Gastrocnemius medialis (tissue), 4 donors: ENCODE data around the gene TMEM209.

Experiments
- POLR2A ChIP-seq, 2 donors: fragments of 450-650 bp; IDR thresholded peaks; one replicate each; pipeline ENCODE4 v1.6.1; 2017; ENCODE audit warnings: antibody characterized with exemption in 2 of 2, mild to moderate bottlenecking in 2 of 2, moderate library complexity in 2 of 2
- TF ChIP-seq, protein P1 (sequence below), 5 experiments: fragments of 450-650 bp in 3 of 5; fragments of 200-600 bp in 2 of 5; sonication (generic) in 2 of 5; IDR thresholded peaks in 4 of 5; conservative IDR thresholded peaks in 1 of 5; 1 replicate in 4 of 5; 2 replicates in 1 of 5; pipeline ENCODE4 v1.5.1; 2016 to 2019; ENCODE audit warnings: antibody characterized with exemption in 5 of 5, mild to moderate bottlenecking in 3 of 5, moderate library complexity in 3 of 5

- TF ChIP-seq, protein P1, sequence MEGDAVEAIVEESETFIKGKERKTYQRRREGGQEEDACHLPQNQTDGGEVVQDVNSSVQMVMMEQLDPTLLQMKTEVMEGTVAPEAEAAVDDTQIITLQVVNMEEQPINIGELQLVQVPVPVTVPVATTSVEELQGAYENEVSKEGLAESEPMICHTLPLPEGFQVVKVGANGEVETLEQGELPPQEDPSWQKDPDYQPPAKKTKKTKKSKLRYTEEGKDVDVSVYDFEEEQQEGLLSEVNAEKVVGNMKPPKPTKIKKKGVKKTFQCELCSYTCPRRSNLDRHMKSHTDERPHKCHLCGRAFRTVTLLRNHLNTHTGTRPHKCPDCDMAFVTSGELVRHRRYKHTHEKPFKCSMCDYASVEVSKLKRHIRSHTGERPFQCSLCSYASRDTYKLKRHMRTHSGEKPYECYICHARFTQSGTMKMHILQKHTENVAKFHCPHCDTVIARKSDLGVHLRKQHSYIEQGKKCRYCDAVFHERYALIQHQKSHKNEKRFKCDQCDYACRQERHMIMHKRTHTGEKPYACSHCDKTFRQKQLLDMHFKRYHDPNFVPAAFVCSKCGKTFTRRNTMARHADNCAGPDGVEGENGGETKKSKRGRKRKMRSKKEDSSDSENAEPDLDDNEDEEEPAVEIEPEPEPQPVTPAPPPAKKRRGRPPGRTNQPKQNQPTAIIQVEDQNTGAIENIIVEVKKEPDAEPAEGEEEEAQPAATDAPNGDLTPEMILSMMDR (IDR thresholded peaks at IDR 0.05 in 4 of 5, conservative IDR thresholded peaks at IDR 0.05 in 1 of 5) = no peak
- TF ChIP-seq POLR2A (IDR thresholded peaks at IDR 0.05) = no peak
Observed at GRCh38 chr7:130150587-130150986, 54.6 kb downstream of the TMEM209 start.
